Inferior parietal cortex (tissue), 1 donor: ENCODE results near the gene LRRFIP2.
"Not testable (repeated sequence)": the region's sequence is repeated elsewhere in the genome, so short reads cannot be mapped to it uniquely, and the experiment has no call there.

Source experiments
- DNase-seq: peaks from one replicate; pipeline ENCODE4 v3.0.0-alpha.2; 2016; ENCODE audit errors: extremely low spot score

The LRRFIP2 gene

GRCh38 chr3:37143821-37144220 lies 30.6 kb downstream of the LRRFIP2 start:
- no peak for DNase-seq

GRCh38 chr3:37141676-37142075 lies 32.7 kb downstream of the LRRFIP2 start:
- no peak for DNase-seq

- DNase-seq, result no peak
Measured at GRCh38 chr3:37140899-37141541, 33.4 kb downstream of the LRRFIP2 start.

DNA sequence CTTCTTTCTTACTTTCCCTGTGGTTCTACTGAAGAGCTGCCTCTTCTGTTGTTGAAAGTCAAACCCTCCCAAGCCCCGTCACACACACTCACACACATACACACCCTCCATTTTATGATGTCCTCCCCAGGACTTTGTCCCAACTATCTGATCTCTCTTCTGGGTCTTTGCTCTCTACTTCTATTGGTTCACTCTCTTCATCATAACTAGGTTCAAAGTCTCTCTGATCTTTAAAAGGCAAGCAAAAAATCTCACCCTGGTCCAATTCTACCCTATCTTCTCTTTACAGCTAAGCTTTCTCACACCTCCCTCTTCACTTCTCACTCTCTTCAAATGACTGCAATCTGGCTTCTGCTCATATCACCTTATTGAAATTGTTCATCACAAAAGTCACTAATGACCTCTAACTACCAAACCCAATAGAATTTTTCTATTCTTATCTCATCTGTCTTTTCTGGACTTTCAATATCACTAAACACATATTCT lies 34.8 kb downstream of the LRRFIP2 start:
- DNase-seq, result no peak

DNA sequence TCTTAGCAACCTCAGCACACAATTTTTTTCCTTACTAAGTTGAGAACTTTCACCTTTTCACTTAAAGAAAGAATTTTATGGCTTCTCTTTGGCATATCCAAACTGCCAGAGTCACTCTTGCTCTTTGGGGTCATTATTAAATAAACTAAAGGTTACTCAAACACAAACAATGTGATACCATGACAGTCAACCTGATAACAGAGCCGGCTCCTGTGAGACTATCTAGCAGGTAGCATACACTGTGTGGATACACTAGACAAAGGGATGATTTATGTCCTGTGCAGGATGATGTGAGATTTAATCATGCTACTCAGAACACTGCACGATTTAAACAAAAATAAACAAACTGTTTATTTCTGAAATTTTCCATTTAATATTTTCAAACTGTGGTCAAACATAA lies 35.6 kb downstream of the LRRFIP2 start:
- DNase-seq, result no peak

DNA sequence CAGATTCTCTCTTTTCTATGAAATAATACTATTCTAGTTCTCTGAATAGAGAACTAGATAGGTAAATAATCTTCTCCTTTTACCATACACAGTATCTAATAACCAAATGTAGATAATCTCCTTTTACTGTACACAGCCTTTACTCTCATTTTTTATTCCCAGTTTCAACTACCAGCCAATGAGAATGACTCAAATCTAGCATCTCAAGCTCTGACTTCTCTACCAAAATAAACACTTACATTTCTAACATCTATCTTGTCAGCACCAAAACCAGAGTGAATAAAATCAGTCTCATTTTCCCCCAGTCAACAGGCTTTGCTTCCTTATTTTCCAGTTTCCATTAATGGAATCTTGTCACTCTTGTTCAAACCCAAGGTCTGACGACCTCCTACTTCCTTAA lies 36.9 kb downstream of the LRRFIP2 start:
- no peak for DNase-seq

DNA sequence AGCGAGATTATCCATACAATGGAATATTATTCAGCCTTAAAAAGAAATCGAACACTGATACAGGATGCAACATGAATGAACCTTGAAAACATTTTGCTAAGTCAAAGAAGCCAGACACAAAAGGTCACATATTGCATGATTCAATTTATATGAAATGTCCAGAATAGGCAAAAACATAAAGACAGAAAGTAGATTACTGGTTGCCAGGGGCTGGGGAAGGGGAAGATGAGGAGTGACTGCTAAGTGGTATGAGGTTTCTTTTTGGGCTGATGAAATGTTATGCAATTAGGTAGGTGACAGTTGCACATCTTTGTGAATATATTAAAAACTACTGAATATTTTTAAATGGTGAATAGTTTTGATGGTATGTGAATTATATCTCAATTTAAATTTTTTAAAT lies 38.3 kb downstream of the LRRFIP2 start:
- DNase-seq, result no peak

- no peak for DNase-seq
Measured at GRCh38 chr3:37135561-37135960, 38.8 kb downstream of the LRRFIP2 start.

DNA sequence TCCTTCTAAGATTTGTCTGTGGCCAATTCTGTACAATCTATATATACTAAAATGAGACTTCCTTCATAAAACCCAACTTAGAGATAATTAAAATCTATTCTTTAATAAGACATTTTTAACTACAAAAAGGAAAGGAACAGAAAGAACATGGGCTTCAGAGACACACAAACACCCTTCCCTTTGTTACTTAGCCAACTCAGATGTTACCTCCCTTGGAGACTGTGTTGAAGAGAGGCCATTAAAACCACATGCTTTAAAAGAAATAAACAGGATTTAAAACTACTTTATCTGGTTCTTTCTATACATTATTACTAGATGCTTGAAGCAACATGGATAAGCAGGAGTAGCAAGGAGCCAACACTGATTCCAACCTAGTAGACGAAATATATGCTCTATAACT lies 42.0 kb downstream of the LRRFIP2 start:
- no peak for DNase-seq

DNA sequence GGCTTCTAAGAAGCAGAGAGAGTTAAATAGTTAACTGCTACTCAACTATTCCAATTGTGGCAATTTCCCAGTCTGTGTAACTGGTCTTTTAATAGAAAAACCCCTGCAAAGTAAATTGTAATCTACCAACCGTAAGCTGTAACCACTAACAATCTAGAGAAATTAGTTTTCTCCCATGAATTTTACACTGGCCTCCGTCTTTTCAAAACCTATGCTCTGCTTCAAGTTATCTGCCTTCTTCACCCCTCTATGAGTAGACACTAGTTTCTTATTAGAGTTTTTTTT lies 42.6 kb downstream of the LRRFIP2 start:
- no peak for DNase-seq

DNA sequence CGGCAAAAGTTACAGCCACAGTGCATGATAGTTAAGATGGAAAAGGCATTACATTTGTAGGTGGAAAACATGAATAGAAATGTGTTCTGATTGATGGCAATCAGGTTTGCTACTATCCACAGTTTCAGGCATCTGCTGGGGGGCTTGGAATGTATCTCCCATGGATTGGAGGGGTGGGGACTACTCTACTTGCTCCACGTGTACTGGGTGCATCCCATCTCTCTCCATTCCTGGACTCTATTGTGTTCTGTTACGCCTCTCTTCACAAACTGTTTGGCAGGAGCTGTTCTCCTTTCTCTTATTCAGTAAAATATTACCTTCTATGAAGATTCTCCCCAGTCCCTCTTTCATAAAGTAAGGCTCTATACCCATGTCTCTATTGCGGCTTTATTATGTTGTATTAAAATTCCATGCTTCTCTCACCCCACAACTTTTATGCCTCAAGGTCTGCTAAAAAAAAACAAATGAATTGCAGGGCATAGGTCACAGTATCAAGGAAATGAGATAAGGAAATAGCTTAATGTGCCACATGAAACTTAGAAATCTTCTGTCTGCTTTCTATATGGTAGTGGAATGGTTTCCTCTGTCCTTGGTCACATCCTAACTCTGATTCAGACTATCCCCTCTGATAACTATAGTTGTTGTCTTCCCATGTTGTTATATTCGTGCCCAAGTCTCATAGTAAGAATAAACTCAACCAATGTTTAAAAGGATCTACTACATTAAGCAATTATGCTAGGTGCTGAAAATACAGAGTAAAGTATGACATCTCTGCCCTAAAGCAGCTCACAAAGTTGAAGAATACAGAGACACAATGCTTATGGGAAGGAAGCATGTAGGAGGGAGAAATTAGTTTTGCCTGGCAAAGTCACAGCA lies 43.2 kb downstream of the LRRFIP2 start:
- DNase-seq, result no peak

GRCh38 chr3:37130448-37130847 lies 43.9 kb downstream of the LRRFIP2 start:
- no peak for DNase-seq

GRCh38 chr3:37129871-37130270 lies 44.5 kb downstream of the LRRFIP2 start:
- no peak for DNase-seq

- no peak for DNase-seq
Measured at GRCh38 chr3:37127340-37127739, 47.0 kb downstream of the LRRFIP2 start.

DNA sequence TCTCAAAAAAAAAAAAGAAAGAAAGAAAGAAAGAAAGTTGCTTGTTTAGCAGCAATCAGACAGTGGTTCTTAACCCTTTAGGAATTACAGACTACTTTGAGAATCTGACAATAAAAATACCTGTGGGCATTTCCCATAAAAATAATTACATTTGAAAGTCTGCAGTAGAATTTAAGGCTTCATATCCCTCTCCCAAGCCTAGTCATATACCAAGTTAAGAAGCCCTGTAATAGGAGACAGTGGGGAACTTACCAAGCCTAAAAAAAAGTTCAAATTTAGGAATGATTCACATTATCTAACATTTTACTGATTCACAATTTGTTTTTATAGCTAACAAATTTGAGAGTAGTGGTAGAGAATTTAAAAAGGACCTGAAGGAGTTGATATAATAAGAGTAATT lies 47.5 kb downstream of the LRRFIP2 start:
- no peak for DNase-seq

DNA sequence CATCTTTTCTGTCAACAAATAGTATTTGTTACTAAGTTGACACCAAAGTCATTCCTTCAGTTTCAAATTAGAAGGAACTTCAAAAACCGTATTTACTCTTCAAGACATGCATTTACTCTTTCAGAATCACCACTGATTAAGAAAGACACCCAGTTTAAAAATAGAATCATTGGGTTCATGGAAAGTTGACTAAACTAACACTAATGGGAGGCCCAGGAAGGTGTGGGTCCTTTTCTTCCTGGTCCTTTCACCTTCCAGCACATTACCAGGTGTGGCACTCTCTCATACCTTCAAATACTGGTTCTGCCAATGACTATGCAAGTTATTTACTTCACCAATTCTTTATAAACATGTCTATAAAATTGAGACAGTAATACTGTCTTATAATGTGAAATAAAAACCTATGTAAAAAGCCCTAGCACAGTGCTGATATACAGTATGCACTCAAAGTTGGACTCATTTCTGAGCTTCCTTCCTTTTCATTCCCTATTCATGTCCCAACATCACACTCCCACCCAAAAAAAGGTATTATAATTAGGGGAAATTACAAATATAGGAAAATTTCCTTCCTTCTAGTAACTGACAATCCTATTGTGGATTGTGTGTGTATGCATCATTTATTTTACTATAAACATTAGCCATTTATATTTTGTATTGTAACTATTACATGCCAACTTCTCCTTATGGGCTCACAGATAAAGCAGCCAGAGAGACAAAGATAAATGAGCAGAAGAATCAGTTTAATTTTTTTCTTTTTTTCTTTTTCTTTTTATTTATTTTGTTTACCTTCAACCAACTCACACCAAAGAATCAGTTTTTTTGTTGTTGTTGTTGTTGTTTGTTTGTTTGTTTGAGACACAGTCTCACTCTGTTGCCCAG lies 48.9 kb downstream of the LRRFIP2 start:
- no peak for DNase-seq

GRCh38 chr3:37124435-37124834 lies 49.9 kb downstream of the LRRFIP2 start:
- DNase-seq, result no peak

DNA sequence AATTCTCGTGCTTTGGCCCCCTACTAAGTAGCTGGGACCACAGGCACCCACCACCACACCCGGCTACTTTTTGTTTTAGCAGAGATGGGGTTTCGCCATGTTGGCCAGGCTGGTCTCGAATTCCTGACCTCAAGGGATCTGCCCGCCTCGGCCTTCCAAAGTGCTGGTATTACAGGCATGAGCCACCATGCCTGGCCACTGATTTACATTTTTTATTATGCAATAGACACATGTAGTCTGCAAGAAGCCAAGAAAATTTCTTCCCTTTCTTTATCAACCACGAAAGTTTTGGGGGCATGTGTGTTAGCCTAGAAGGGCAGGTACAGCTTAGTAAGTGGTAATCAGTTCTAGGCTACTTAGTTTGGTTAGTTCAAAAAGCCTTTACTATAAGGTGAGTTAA lies 51.1 kb downstream of the LRRFIP2 start:
- DNase-seq, result no peak

DNA sequence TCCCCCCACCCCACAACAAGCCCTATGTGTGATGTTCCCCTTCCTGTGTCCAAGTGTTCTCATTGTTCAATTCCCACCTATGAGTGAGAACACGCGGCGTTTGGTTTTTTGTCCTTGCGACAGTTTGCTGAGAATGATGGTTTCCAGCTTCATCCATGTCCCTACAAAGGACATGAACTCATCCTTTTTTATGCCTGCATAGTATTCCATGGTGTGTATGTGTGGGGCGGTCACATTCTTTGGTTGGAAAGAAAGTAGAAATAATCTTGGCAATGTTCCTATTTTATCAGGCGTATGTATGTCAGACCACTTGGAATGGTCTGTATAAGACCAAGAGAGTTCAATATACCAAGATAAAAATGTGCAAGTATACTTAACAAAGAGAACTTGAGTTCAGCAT lies 52.3 kb downstream of the LRRFIP2 start:
- not testable (repeated sequence) for DNase-seq

DNA sequence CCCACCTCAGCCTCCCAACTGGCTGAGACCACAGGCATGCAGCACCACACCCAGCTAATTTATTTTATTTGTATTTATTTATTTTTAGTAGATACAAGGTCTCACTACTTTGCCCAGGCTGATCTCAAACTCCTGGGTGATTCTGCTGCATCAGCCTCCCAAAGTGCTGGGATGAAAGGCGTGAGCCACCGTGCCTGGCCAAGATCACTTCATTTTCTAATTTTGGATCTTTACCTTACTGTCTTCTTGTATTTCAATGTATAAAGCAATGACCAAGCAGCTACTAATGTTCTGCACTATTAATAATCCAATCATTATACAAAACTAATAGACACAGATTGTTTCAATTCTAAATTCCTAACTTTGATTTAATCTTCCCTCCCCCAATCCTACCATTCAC lies 56.2 kb downstream of the LRRFIP2 start:
- DNase-seq, result no peak

- no peak for DNase-seq
Measured at GRCh38 chr3:37117548-37117947, 56.8 kb downstream of the LRRFIP2 start.

GRCh38 chr3:37116998-37117397 lies 57.4 kb downstream of the LRRFIP2 start:
- DNase-seq, result no peak
